ENCODE results near the gene NTM. TPM values are rescaled to one million over a fixed set of nuclear protein-coding genes. Genes with fewer than 3 reads are reported as not detected.

Gene NTM
- total and polyA plus RNA-seq, 2 experiments from 2014 or later = 2.2 to 4.9 TPM

DNA sequence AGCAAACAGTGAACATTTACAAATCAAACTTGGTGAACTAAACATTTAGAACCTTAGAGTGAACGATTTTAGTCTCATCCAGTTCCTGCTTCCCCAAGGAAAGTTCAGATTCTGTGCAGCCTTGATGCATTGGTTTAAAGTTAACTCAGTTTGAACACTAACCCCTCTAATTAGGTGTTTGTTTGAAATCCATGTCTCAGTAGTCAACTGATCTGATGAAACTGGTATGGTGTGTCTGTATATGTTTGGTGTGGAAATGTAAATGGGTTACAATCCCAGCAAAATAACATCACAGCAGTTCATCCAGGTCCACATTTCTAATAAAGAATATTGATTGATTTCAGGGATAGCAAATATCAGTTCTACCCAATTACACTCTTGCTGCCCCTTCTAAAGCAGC is 532.0 kb downstream of the NTM start:
- no peaks in the 10 kb centered on the region for H3K36me3 ChIP-seq (replicated peaks; ENCODE audit: insufficient read depth, low read depth)
- no peaks in the 10 kb centered on the region for H3K9me2 ChIP-seq (replicated peaks; ENCODE audit: insufficient read depth)
- no peaks in the 10 kb centered on the region for H3K4me1 ChIP-seq (ENCODE audit: insufficient read depth)
- TF ChIP-seq EZH2phosphoT487 (IDR thresholded peaks at IDR 0.05; ENCODE audit: low read depth, severe bottlenecking, unreplicated experiment) = no peak
- TF ChIP-seq, protein P1, sequence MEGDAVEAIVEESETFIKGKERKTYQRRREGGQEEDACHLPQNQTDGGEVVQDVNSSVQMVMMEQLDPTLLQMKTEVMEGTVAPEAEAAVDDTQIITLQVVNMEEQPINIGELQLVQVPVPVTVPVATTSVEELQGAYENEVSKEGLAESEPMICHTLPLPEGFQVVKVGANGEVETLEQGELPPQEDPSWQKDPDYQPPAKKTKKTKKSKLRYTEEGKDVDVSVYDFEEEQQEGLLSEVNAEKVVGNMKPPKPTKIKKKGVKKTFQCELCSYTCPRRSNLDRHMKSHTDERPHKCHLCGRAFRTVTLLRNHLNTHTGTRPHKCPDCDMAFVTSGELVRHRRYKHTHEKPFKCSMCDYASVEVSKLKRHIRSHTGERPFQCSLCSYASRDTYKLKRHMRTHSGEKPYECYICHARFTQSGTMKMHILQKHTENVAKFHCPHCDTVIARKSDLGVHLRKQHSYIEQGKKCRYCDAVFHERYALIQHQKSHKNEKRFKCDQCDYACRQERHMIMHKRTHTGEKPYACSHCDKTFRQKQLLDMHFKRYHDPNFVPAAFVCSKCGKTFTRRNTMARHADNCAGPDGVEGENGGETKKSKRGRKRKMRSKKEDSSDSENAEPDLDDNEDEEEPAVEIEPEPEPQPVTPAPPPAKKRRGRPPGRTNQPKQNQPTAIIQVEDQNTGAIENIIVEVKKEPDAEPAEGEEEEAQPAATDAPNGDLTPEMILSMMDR (IDR thresholded peaks at IDR 0.05; ENCODE audit: poor library complexity) = no peak
- TF ChIP-seq EZH2 (IDR thresholded peaks at IDR 0.05; ENCODE audit: borderline replicate concordance) = no peak
- no peaks in the 10 kb centered on the region for H3K79me2 ChIP-seq
- H3K9me3 ChIP-seq (ENCODE audit: low read depth) = no peaks in the 10 kb centered on the region
- no peaks in the 10 kb centered on the region for H4K20me1 ChIP-seq (ENCODE audit: insufficient read depth, poor library complexity, severe bottlenecking)
- no peak overlapping the region for H3K27ac ChIP-seq
- no peak for DNase-seq (ENCODE audit: low spot score)
- H3K4me3 ChIP-seq = no peak overlapping the region
- H3K27me3 ChIP-seq = peaks cover 15% of the 10 kb centered on the region
- H2AFZ ChIP-seq = no peak overlapping the region
- no peak overlapping the region for H3K4me2 ChIP-seq
- 40% methylated on average over 1 of the region's 1 CpG for WGBS (ENCODE audit: low lambda C conversion rate, missing lambda C conversion rate)

- Histone ChIP-seq H3K9me3 (ENCODE audit: low read depth) (no peaks in the 10 kb centered on the region), H4K20me1 (ENCODE audit: insufficient read depth, poor library complexity, severe bottlenecking) (no peaks in the 10 kb centered on the region), H3K27me3 (peaks cover 21% of the 10 kb centered on the region), H3K27ac (no peak overlapping the region), H3K4me3 (no peak overlapping the region), H2AFZ (no peak overlapping the region), H3K79me2 (no peaks in the 10 kb centered on the region), H3K4me2 (no peak overlapping the region), H3K9me2 (replicated peaks; ENCODE audit: insufficient read depth) (no peaks in the 10 kb centered on the region), H3K4me1 (ENCODE audit: insufficient read depth) (no peaks in the 10 kb centered on the region), H3K36me3 (replicated peaks; ENCODE audit: insufficient read depth, low read depth) (no peaks in the 10 kb centered on the region)
- no peak for DNase-seq (ENCODE audit: low spot score)
- WGBS (ENCODE audit: low lambda C conversion rate, missing lambda C conversion rate) = 87% methylated on average over 5 of the region's 5 CpGs
- no peak for TF ChIP-seq EZH2phosphoT487 (IDR thresholded peaks at IDR 0.05; ENCODE audit: low read depth, severe bottlenecking, unreplicated experiment)
- TF ChIP-seq EZH2 (IDR thresholded peaks at IDR 0.05; ENCODE audit: borderline replicate concordance) = no peak
These were observed 532.7 kb downstream of the NTM start for GRCh38 chr11:131903074-131903473.

- no peaks in the 10 kb centered on the region for H4K20me1 ChIP-seq (ENCODE audit: insufficient read depth, poor library complexity, severe bottlenecking)
- peaks cover 38% of the 10 kb centered on the region for H3K27me3 ChIP-seq
These were observed 534.3 kb downstream of the NTM start for GRCh38 chr11:131904756-131905155.

DNA sequence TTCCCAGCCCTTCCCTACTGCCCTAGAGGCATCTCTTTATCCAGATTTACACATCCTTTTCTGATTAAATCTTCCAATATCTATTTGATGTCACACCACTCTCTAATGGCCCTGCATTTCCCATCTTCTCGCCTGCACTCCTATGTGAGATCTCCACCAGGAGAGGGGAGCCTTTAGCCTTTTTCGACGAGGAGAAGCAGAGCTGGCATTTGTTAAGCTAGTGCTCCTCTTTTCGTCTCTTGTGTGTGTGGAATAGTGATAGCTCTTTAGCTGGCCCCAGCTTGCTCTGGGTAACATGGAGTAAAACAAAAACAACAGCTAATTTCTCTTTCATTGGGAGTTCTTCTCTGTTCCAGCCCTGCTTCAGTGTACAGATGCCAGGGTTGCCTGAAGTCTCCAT is 536.5 kb downstream of the NTM start:
- no peaks in the 10 kb centered on the region for H3K9me2 ChIP-seq (replicated peaks; ENCODE audit: insufficient read depth)
- H3K4me3 ChIP-seq = no peak overlapping the region
- no peaks in the 10 kb centered on the region for H3K36me3 ChIP-seq (replicated peaks; ENCODE audit: insufficient read depth, low read depth)
- no peak overlapping the region for H3K27ac ChIP-seq
- TF ChIP-seq EZH2 (IDR thresholded peaks at IDR 0.05; ENCODE audit: borderline replicate concordance) = no peak
- TF ChIP-seq, protein P1 (IDR thresholded peaks at IDR 0.05; ENCODE audit: poor library complexity) = peak; percentile 48
- H3K4me1 ChIP-seq (ENCODE audit: insufficient read depth) = no peaks in the 10 kb centered on the region
- H3K27me3 ChIP-seq = peaks cover 56% of the 10 kb centered on the region
- no peaks in the 10 kb centered on the region for H3K79me2 ChIP-seq
- WGBS (ENCODE audit: low lambda C conversion rate, missing lambda C conversion rate) = 55% methylated on average over 4 of the region's 4 CpGs
- no peak overlapping the region for H2AFZ ChIP-seq
- no peak for DNase-seq (ENCODE audit: low spot score)
- no peaks in the 10 kb centered on the region for H3K9me3 ChIP-seq (ENCODE audit: low read depth)
- H4K20me1 ChIP-seq (ENCODE audit: insufficient read depth, poor library complexity, severe bottlenecking) = no peaks in the 10 kb centered on the region
- H3K4me2 ChIP-seq = no peak overlapping the region

More at GRCh38 chr11:131904756-131905155, 534.3 kb downstream of the NTM start:
- TF ChIP-seq, protein P1 (IDR thresholded peaks at IDR 0.05; ENCODE audit: poor library complexity) = no peak
- TF ChIP-seq EZH2phosphoT487 (IDR thresholded peaks at IDR 0.05; ENCODE audit: low read depth, severe bottlenecking, unreplicated experiment) = no peak
- no peak for TF ChIP-seq EZH2 (IDR thresholded peaks at IDR 0.05; ENCODE audit: borderline replicate concordance)
- Histone ChIP-seq H2AFZ (no peak overlapping the region), H3K4me2 (no peak overlapping the region), H3K4me1 (ENCODE audit: insufficient read depth) (no peaks in the 10 kb centered on the region), H3K9me2 (replicated peaks; ENCODE audit: insufficient read depth) (no peaks in the 10 kb centered on the region), H3K27ac (no peak overlapping the region), H3K9me3 (ENCODE audit: low read depth) (no peaks in the 10 kb centered on the region), H3K4me3 (no peak overlapping the region), H3K36me3 (replicated peaks; ENCODE audit: insufficient read depth, low read depth) (no peaks in the 10 kb centered on the region), H3K79me2 (no peaks in the 10 kb centered on the region)
- DNase-seq (ENCODE audit: low spot score) = no peak
- 51% methylated on average over 3 of the region's 3 CpGs for WGBS (ENCODE audit: low lambda C conversion rate, missing lambda C conversion rate)

Data from hepatocyte (in vitro differentiated cells).